ENCODE results near the gene EIF3J. TPM values are rescaled to one million over a fixed set of nuclear protein-coding genes. Genes with fewer than 3 reads are reported as not detected.
A peak's percentile ranks its signal among the peaks of the same experiment; 100 is the strongest.

EIF3J gene
- total RNA-seq, 4 donors from 2014 or later, result 41.4 to 71.7 (median 57.7) TPM

- DNase-seq (ENCODE audit: low spot score in 2 of 2), result no peak
- Histone ChIP-seq H3K36me3 (peaks cover 8% of the 10 kb centered on the region), H3K4me1 (peaks cover 28% of the 10 kb centered on the region), H3K27ac (no peak overlapping the region), H3K4me3 (no peak overlapping the region), H3K9me3 (no peaks in the 10 kb centered on the region), H3K27me3 (no peaks in the 10 kb centered on the region)
- 93% methylated on average over 8 of the region's 8 CpGs for WGBS
- TF ChIP-seq EP300 (IDR thresholded peaks at IDR 0.05) (no peak), POLR2AphosphoS5 (IDR thresholded peaks at IDR 0.05) (no peak), POLR2A (IDR thresholded peaks at IDR 0.05) (no peak), CTCF (IDR thresholded peaks at IDR 0.05) (no peak)
These were observed 1.9 kb upstream of the EIF3J start for GRCh38 chr15:44535092-44535491.

- Histone ChIP-seq H3K4me3 (peak overlapping the region; percentile 98), H3K4me1 (peaks cover 28% of the 10 kb centered on the region), H3K9me3 (no peaks in the 10 kb centered on the region), H3K27me3 (no peaks in the 10 kb centered on the region), H3K27ac (peak overlapping the region; percentile 99), H3K36me3 (peaks cover 8% of the 10 kb centered on the region)
- no peak for DNase-seq (ENCODE audit: low spot score in 2 of 2)
- TF ChIP-seq POLR2A (IDR thresholded peaks at IDR 0.05), result no peak
- no peak for TF ChIP-seq EP300 (IDR thresholded peaks at IDR 0.05)
- TF ChIP-seq POLR2AphosphoS5 (IDR thresholded peaks at IDR 0.05), result no peak
- TF ChIP-seq CTCF (IDR thresholded peaks at IDR 0.05), result no peak
- 62% methylated on average over 36 of the region's 36 CpGs for WGBS
These were observed 1.2 kb upstream of the EIF3J start for GRCh38 chr15:44535523-44536301.

GRCh38 chr15:44536302-44536961 lies 515 bp upstream of the EIF3J start:
- Histone ChIP-seq H3K4me1 (peaks cover 31% of the 10 kb centered on the region), H3K27me3 (no peaks in the 10 kb centered on the region), H3K4me3 (peak overlapping the region; percentile 98), H3K9me3 (no peaks in the 10 kb centered on the region), H3K27ac (peak overlapping the region; percentile 99), H3K36me3 (peaks cover 10% of the 10 kb centered on the region)
- peak; percentile 39 to 61 for TF ChIP-seq POLR2A (IDR thresholded peaks at IDR 0.05)
- peak in 1 of 2 donors; percentile 46 for TF ChIP-seq CTCF (IDR thresholded peaks at IDR 0.05)
- no peak for TF ChIP-seq EP300 (IDR thresholded peaks at IDR 0.05)
- peak in 2 of 3 donors; percentile 44 to 56 for TF ChIP-seq POLR2AphosphoS5 (IDR thresholded peaks at IDR 0.05)
- WGBS, result under 1% methylated on average over 38 of the region's 47 CpGs
- peak; percentile 93 to 94 for DNase-seq (ENCODE audit: low spot score in 2 of 2)

- peak overlapping the region; percentile 98 for H3K4me3 ChIP-seq
- TF ChIP-seq POLR2AphosphoS5 (IDR thresholded peaks at IDR 0.05) (no peak), POLR2A (IDR thresholded peaks at IDR 0.05) (no peak), EP300 (IDR thresholded peaks at IDR 0.05) (no peak), CTCF (IDR thresholded peaks at IDR 0.05) (no peak)
- no peak for DNase-seq (ENCODE audit: low spot score in 2 of 2)
- H3K27me3 ChIP-seq, result no peaks in the 10 kb centered on the region
- 7% methylated on average over 12 of the region's 13 CpGs for WGBS
- no peaks in the 10 kb centered on the region for H3K9me3 ChIP-seq
- peaks cover 10% of the 10 kb centered on the region for H3K36me3 ChIP-seq
- H3K4me1 ChIP-seq, result peaks cover 43% of the 10 kb centered on the region
- peak overlapping the region; percentile 99 for H3K27ac ChIP-seq
These were observed 841 bp downstream of the EIF3J start for GRCh38 chr15:44537735-44538240.
